Measurements from ENCODE around the gene HIC2.
"Not testable (repeated sequence)": the region's sequence is repeated elsewhere in the genome, so short reads cannot be mapped to it uniquely, and the experiment has no call there.

Gene HIC2

GRCh38 chr22:21451545-21452520 is 34.7 kb downstream of the HIC2 start:
- no peak for DNase-seq

GRCh38 chr22:21452666-21453065 is 35.5 kb downstream of the HIC2 start:
- not testable (repeated sequence) for DNase-seq

GRCh38 chr22:21454998-21455333 is 37.8 kb downstream of the HIC2 start:
- DNase-seq, result not testable (repeated sequence)

GRCh38 chr22:21455334-21456089 is 38.3 kb downstream of the HIC2 start:
- DNase-seq, result no peak

GRCh38 chr22:21457023-21457787 is 40.0 kb downstream of the HIC2 start:
- DNase-seq, result no peak

GRCh38 chr22:21462672-21463071 is 45.5 kb downstream of the HIC2 start:
- DNase-seq, result not testable (repeated sequence)

- DNase-seq, result not testable (repeated sequence)
These were observed 50.4 kb downstream of the HIC2 start, which contains the start of gene TMEM191C for GRCh38 chr22:21467337-21468193. Gene TMEM191C (plus strand): TSS chr22:21467387. CDS start chr22:21467460, 73 bp downstream.

GRCh38 chr22:21468194-21469096 is 51.3 kb downstream of the HIC2 start:
- peak; percentile 94 to 96 for DNase-seq

- DNase-seq, result peak in 1 of 2 donors; percentile 12
These were observed 52.2 kb downstream of the HIC2 start for GRCh38 chr22:21469097-21469994.

GRCh38 chr22:21472984-21473383 is 55.8 kb downstream of the HIC2 start:
- DNase-seq, result not testable (repeated sequence)

- DNase-seq, result not testable (repeated sequence)
These were observed 56.5 kb downstream of the HIC2 start for GRCh38 chr22:21473664-21474063.

GRCh38 chr22:21484039-21484438 is 66.9 kb downstream of the HIC2 start:
- DNase-seq, result not testable (repeated sequence)

GRCh38 chr22:21487723-21488122 is 70.6 kb downstream of the HIC2 start:
- not testable (repeated sequence) for DNase-seq

- DNase-seq, result not testable (repeated sequence)
These were observed 72.0 kb downstream of the HIC2 start for GRCh38 chr22:21489149-21489680.

- DNase-seq, result not testable (repeated sequence)
These were observed 73.4 kb downstream of the HIC2 start for GRCh38 chr22:21490556-21490955.

GRCh38 chr22:21492271-21492670 is 75.1 kb downstream of the HIC2 start:
- DNase-seq, result not testable (repeated sequence)

- DNase-seq, result not testable (repeated sequence)
These were observed 76.9 kb downstream of the HIC2 start for GRCh38 chr22:21493789-21494782.

GRCh38 chr22:21497984-21498383 is 80.8 kb downstream of the HIC2 start:
- DNase-seq, result not testable (repeated sequence)

Measured in CD4-positive, alpha-beta T cell treated with Interferon alpha-2 for 1 hour (primary cell).